SK-N-SH (cell line): ENCODE results near the gene TGFB1I1. TPM values are rescaled to one million over a fixed set of nuclear protein-coding genes. Genes with fewer than 3 reads are reported as not detected.

Experiments
- CTCF ChIA-PET: fragments of 300-600, 350-600 bp; formaldehyde crosslinking; extraction: SDS; loops from one replicate; lab custom pipeline; 2021; lab: Yijun Ruan, JAX
- POLR2A ChIA-PET: fragments of 350-600 bp; sonication (Branson Sonifier 250); formaldehyde crosslinking; extraction: SDS; loops from one replicate; lab custom pipeline; 2020; ENCODE audit warnings: antibody characterized with exemption, inconsistent platforms; lab: Yijun Ruan, JAX
- DNase-seq: peaks from one replicate; pipeline ENCODE4 v3.0.0; 2012
- H2AFZ ChIP-seq: fragments of 200-600 bp; sonication (generic); 2 replicates; pipeline ENCODE4 v1.8.1; 2016; ENCODE audit warnings: antibody characterized with exemption, mild to moderate bottlenecking, low read depth
- H3F3A ChIP-seq: fragments of 200-600 bp; sonication (generic); replicated peaks from 2 replicates; pipeline ENCODE3; 2016; ENCODE audit warnings: antibody characterized with exemption, mild to moderate bottlenecking; ENCODE audit not compliant: insufficient read depth
- H3K27ac ChIP-seq, 2 experiments: fragments of 200-500 bp in 1 of 2; fragments of 200-600 bp in 1 of 2; sonication (Bioruptor generic) in 1 of 2; sonication (generic), shearing (Covaris generic) in 1 of 2; 2 replicates each; pipeline versions ENCODE4 v1.5.1 to v1.6.1; 2014 to 2016; ENCODE audit warnings: low read depth in 2 of 2, inconsistent platforms in 1 of 2, low read length in 1 of 2, mild to moderate bottlenecking in 1 of 2, mixed read lengths in 1 of 2
- H3K27me3 ChIP-seq: fragments of 200-600 bp; sonication (generic), shearing (Covaris generic); 2 replicates; pipeline ENCODE4 v1.6.1; 2016; ENCODE audit warnings: mixed run types; ENCODE audit not compliant: insufficient read depth
- H3K36me3 ChIP-seq, 2 experiments: fragments of 200-500 bp in 1 of 2; fragments of 200-600 bp in 1 of 2; sonication (Bioruptor generic) in 1 of 2; sonication (generic) in 1 of 2; replicated peaks in 1 of 2; 2 replicates each; pipeline versions ENCODE3 to v1.5.1; 2014 to 2016; ENCODE audit warnings: low read length in 1 of 2, mild to moderate bottlenecking in 1 of 2; ENCODE audit not compliant: insufficient read depth in 2 of 2, control insufficient read depth in 1 of 2
- H3K4me1 ChIP-seq, 2 experiments: fragments of 200-500 bp in 1 of 2; fragments of 200-600 bp in 1 of 2; sonication (Bioruptor generic) in 1 of 2; sonication (generic), shearing (Covaris generic) in 1 of 2; 2 replicates each; pipeline versions ENCODE4 v1.5.1 to v1.6.1; 2014 to 2016; ENCODE audit warnings: low read depth in 1 of 2, low read length in 1 of 2, mixed run types in 1 of 2; ENCODE audit not compliant: insufficient read depth in 2 of 2, control insufficient read depth in 1 of 2
- H3K4me2 ChIP-seq: fragments of 200-600 bp; sonication (generic), shearing (Covaris generic); 2 replicates; pipeline ENCODE4 v1.6.1; 2017; ENCODE audit warnings: mixed run types
- H3K4me3 ChIP-seq, 2 experiments: fragments of 200-500 bp in 1 of 2; fragments of 200-600 bp in 1 of 2; sonication (Bioruptor generic) in 1 of 2; sonication (generic), shearing (Covaris generic) in 1 of 2; 2 replicates each; pipeline versions ENCODE4 v1.5.1 to v1.8.1; 2014 to 2016; ENCODE audit warnings: low read depth in 2 of 2, inconsistent platforms in 1 of 2, low read length in 1 of 2, mild to moderate bottlenecking in 1 of 2, mixed read lengths in 1 of 2, moderate library complexity in 1 of 2
- H3K79me2 ChIP-seq: fragments of 200-600 bp; sonication (generic); 2 replicates; pipeline ENCODE4 v1.8.1; 2017; ENCODE audit warnings: mild to moderate bottlenecking; ENCODE audit not compliant: insufficient read depth
- H3K9ac ChIP-seq: fragments of 200-600 bp; sonication (generic); 2 replicates; pipeline ENCODE4 v1.6.1; 2017; ENCODE audit warnings: mixed run types
- H3K9me2 ChIP-seq: fragments of 200-600 bp; sonication (generic); 2 replicates; pipeline ENCODE4 v1.6.1; 2017; ENCODE audit warnings: mixed run types
- H3K9me3 ChIP-seq: fragments of 200-600 bp; sonication (generic); 2 replicates; pipeline ENCODE4 v1.6.1; 2017; ENCODE audit warnings: mixed run types, mild to moderate bottlenecking, moderate library complexity
- H4K20me1 ChIP-seq: fragments of 200-600 bp; sonication (generic); 2 replicates; pipeline ENCODE4 v1.6.1; 2017; ENCODE audit warnings: mild to moderate bottlenecking, mixed run types; ENCODE audit not compliant: insufficient read depth
- CHD2 ChIP-seq: fragments of 150-350 bp; IDR thresholded peaks from 2 replicates; pipeline ENCODE4 v1.6.1; 2018; ENCODE audit warnings: low read length; ENCODE audit not compliant: partially characterized antibody
- EP300 ChIP-seq, 2 experiments: IDR thresholded peaks; 2 replicates each; pipeline versions ENCODE4 v1.4.0 to v1.6.1; 2012; ENCODE audit warnings: borderline replicate concordance in 1 of 2, low read depth in 1 of 2, low read length in 1 of 2
- EZH2phosphoT487 ChIP-seq: fragments of 200-600 bp; sonication (generic); IDR thresholded peaks from 2 replicates; pipeline ENCODE4 v1.6.1; 2017; ENCODE audit warnings: low read depth, mixed run types, mild to moderate bottlenecking, antibody characterized with exemption, moderate library complexity, borderline replicate concordance
- JUND ChIP-seq: IDR thresholded peaks from 2 replicates; pipeline ENCODE4 v1.4.0; 2012
- MEF2A ChIP-seq: IDR thresholded peaks from 2 replicates; pipeline ENCODE4 v1.4.0; 2012; ENCODE audit warnings: low read depth, borderline replicate concordance
- NRF1 ChIP-seq: IDR thresholded peaks from 2 replicates; pipeline ENCODE4 v1.6.1; 2012; ENCODE audit warnings: low read depth, mild to moderate bottlenecking, low read length
- RAD21 ChIP-seq: IDR thresholded peaks from 2 replicates; pipeline ENCODE4 v1.6.1; 2012; ENCODE audit warnings: mild to moderate bottlenecking, low read length
- RCOR1 ChIP-seq: fragments of 150-350 bp; IDR thresholded peaks from 2 replicates; pipeline ENCODE4 v1.6.1; 2017; ENCODE audit warnings: antibody characterized with exemption, low read length
- RFX5 ChIP-seq: IDR thresholded peaks from 2 replicates; pipeline ENCODE4 v1.6.1; 2012; ENCODE audit warnings: mild to moderate bottlenecking, improper control_type of control experiment, low read length
- RXRA ChIP-seq: IDR thresholded peaks from 2 replicates; pipeline ENCODE4 v1.4.0; 2012; ENCODE audit warnings: low read depth, mild to moderate bottlenecking, borderline replicate concordance
- SIN3A ChIP-seq: IDR thresholded peaks from 2 replicates; pipeline ENCODE4 v1.6.1; 2012; ENCODE audit warnings: low read depth, mild to moderate bottlenecking, low read length, moderate library complexity, borderline replicate concordance
- SMC3 ChIP-seq: IDR thresholded peaks from 2 replicates; pipeline ENCODE4 v1.6.1; 2012; ENCODE audit warnings: low read depth, low read length, improper control_type of control experiment
- USF1 ChIP-seq: IDR thresholded peaks from 2 replicates; pipeline ENCODE4 v1.4.0; 2012; ENCODE audit warnings: low read depth, borderline replicate concordance
- YY1 ChIP-seq: IDR thresholded peaks from 2 replicates; pipeline ENCODE4 v1.4.0; 2012; ENCODE audit warnings: low read depth, mild to moderate bottlenecking
- ZBTB33 ChIP-seq: IDR thresholded peaks from 2 replicates; pipeline ENCODE4 v1.4.0; 2012; ENCODE audit warnings: low read depth, borderline replicate concordance
- WGBS: methylation state at CpG from one replicate; pipeline ENCODE4 v1.1.6; 2017; ENCODE audit warnings: low lambda C conversion rate; 5-methylcytosine and 5-hydroxymethylcytosine counted together
- polyA plus RNA-seq, 3 experiments: library from polyadenylated mRNA; depleted of rRNA; stranded (reverse); fragments of >200 nt; gene quantifications; 2 replicates each; pipeline ENCODE4 v1.2.3, GENCODE V29; 2012
- TF ChIP-seq, protein P1 (sequence below): fragments of 200-600 bp; sonication (generic); IDR thresholded peaks from 2 replicates; pipeline ENCODE4 v1.6.1; 2017; ENCODE audit warnings: antibody characterized with exemption, mild to moderate bottlenecking, moderate library complexity
- TF ChIP-seq, protein P2 (sequence below): IDR thresholded peaks from 2 replicates; pipeline ENCODE4 v1.4.0; 2012; ENCODE audit warnings: low read depth

Gene TGFB1I1
- polyA plus RNA-seq, 1 of the 3 experiments (the other 2 are of a cell fraction) = 29.7 TPM

DNA sequence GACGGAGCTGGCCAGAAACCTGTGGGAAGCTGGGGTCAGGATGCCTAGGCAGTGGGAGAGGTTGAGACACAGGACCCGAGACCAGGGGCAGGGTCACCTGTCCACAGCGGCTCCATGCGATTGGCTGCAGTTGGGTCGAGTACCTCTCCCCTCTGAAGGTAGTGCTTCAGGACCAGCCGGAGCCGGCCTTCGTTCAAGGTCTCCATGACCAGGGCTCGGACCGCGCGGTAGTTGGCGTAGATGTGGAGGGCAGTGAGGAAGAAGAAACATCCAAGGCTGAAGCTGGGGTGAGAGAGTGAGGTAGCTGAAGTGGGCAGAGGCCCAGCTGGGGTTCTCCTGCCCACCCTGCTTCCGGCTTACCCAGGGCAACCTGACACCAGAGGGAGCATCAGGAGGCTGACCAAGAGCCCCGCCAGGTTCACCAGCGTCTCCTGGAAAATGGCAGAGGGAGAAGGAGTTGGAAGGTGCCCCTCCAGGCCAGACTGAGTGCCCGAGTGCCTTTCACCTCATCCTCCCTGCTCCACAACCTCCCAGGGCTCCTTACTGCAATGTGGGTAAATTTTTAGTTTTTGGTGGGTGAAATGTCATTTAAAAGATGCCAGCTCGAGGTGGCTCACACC lies 21.7 kb downstream of the TGFB1I1 start:
- CTCF ChIA-PET = interaction anchor here (0.8 kb wide), 1 partner anchor 12 kb away, joined by 3 read pairs; no protein-coding TSS in a partner anchor
- H3K36me3 ChIP-seq = peaks cover 4 to 44% of the 10 kb centered on the region in 2 experiments
- no peaks in the 10 kb centered on the region for H3K9me2 ChIP-seq

More for the DNA sequence above, 21.7 kb downstream of the TGFB1I1 start:
- H2AFZ ChIP-seq = no peak overlapping the region
- no peak overlapping the region for H3K9ac ChIP-seq
- H3K79me2 ChIP-seq = no peaks in the 10 kb centered on the region
- no peak for TF ChIP-seq JUND
- TF ChIP-seq, protein P1, sequence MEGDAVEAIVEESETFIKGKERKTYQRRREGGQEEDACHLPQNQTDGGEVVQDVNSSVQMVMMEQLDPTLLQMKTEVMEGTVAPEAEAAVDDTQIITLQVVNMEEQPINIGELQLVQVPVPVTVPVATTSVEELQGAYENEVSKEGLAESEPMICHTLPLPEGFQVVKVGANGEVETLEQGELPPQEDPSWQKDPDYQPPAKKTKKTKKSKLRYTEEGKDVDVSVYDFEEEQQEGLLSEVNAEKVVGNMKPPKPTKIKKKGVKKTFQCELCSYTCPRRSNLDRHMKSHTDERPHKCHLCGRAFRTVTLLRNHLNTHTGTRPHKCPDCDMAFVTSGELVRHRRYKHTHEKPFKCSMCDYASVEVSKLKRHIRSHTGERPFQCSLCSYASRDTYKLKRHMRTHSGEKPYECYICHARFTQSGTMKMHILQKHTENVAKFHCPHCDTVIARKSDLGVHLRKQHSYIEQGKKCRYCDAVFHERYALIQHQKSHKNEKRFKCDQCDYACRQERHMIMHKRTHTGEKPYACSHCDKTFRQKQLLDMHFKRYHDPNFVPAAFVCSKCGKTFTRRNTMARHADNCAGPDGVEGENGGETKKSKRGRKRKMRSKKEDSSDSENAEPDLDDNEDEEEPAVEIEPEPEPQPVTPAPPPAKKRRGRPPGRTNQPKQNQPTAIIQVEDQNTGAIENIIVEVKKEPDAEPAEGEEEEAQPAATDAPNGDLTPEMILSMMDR = no peak
- TF ChIP-seq, protein P2, sequence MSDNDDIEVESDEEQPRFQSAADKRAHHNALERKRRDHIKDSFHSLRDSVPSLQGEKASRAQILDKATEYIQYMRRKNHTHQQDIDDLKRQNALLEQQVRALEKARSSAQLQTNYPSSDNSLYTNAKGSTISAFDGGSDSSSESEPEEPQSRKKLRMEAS = no peak
- TF ChIP-seq SMC3 = no peak
- no peak for TF ChIP-seq SIN3A
- TF ChIP-seq EP300 (IDR thresholded peaks at IDR 0.05; ENCODE audit: borderline replicate concordance in 1 of 2, low read depth in 1 of 2, low read length in 1 of 2) = no peak
- TF ChIP-seq RFX5 = no peak
- TF ChIP-seq MEF2A = no peak
- no peak for TF ChIP-seq USF1
- no peak for TF ChIP-seq NRF1
- no peak for TF ChIP-seq RCOR1
- TF ChIP-seq RAD21 = no peak
- no peak for TF ChIP-seq YY1
- no peak for TF ChIP-seq CHD2
- no peak for TF ChIP-seq ZBTB33
- no peak for TF ChIP-seq RXRA
- TF ChIP-seq EZH2phosphoT487 = no peak
- DNase-seq = no peak
- no peaks in the 10 kb centered on the region for H3K9me3 ChIP-seq
- no peaks in the 10 kb centered on the region for H4K20me1 ChIP-seq
- POLR2A ChIA-PET = no interaction called here
- peaks cover 0 to 3% of the 10 kb centered on the region in 2 experiments; a peak in 1 of 4 replicates for H3K4me1 ChIP-seq
- H3K27me3 ChIP-seq = no peaks in the 10 kb centered on the region
- H3K4me2 ChIP-seq = no peak overlapping the region
- H3K27ac ChIP-seq = no peak overlapping the region
- no peaks in the 10 kb centered on the region for H3F3A ChIP-seq
- WGBS = 98% methylated on average over 18 of the region's 18 CpGs
- no peak overlapping the region for H3K4me3 ChIP-seq
